Adipose tissue (tissue), 3 donors: Measurements from ENCODE around the gene ELF1. TPM values are rescaled to one million over a fixed set of nuclear protein-coding genes. Genes with fewer than 3 reads are reported as not detected.

ENCODE experiments used
- polyA plus RNA-seq, 3 donors: library from polyadenylated mRNA; stranded (reverse); fragments of 200-250 nt; gene quantifications; one replicate each; pipeline ENCODE4 v1.2.3, GENCODE V29; 2013
- donor health status: healthy with polysubstance abuse.
- donor health status: Bipolar disorder and iron deficiency.
- donor health status: healthy.

ELF1 gene
- polyA plus RNA-seq, 3 donors, result 26.1 to 36.4 (median 26.8) TPM

Other genes with a start within 250 kb of the ELF1 start
- 10 to 100 TPM; 11.3 to 24.6 (median 16.9) TPM for gene MRPS31, start 248.1 kb downstream of the ELF1 start, polyA plus RNA-seq
- gene SLC25A15, start 229.7 kb downstream of the ELF1 start, polyA plus RNA-seq, result 10 to 100 TPM in 1 of 3 donors, 1 to 10 TPM in 2; 2.2 to 30.7 (median 3.7) TPM
- gene WBP4, start 42.2 kb upstream of the ELF1 start, polyA plus RNA-seq, result 10 to 100 TPM in 2 of 3 donors, 1 to 10 TPM in 1; 3.8 to 11.1 (median 10.8) TPM
- 1 to 10 TPM; 1.5 to 2.1 (median 1.7) TPM for gene KBTBD6, start 113.5 kb upstream of the ELF1 start, polyA plus RNA-seq
- 1 to 10 TPM; 1.6 to 2.5 (median 2.0) TPM for gene KBTBD7, start 175.3 kb upstream of the ELF1 start, polyA plus RNA-seq
- gene MTRF1, start 244.3 kb upstream of the ELF1 start, polyA plus RNA-seq, result 1 to 10 TPM; 5.2 to 6.0 (median 5.6) TPM